Endothelial cell of umbilical vein (primary cell): Measurements from ENCODE around the gene SLC18A3. TPM values are rescaled to one million over a fixed set of nuclear protein-coding genes. Genes with fewer than 3 reads are reported as not detected.

Source experiments
- BruUV-seq: library from RNA; stranded (reverse); fragments of 400-500 nt; replicated peaks from 2 replicates; lab custom pipeline; 2021; lab: Mats Ljungman, UMichigan
- CTCF ChIA-PET: fragments of 300-600, 350-600 bp; sonication (Branson Sonifier 250); formaldehyde crosslinking; loops from one replicate; lab custom pipeline; 2021; ENCODE audit warnings: antibody characterized with exemption, inconsistent platforms; lab: Charles Lee
- POLR2A ChIA-PET: fragments of 300-600, 350-600 bp; sonication (Branson Sonifier 250); formaldehyde crosslinking; loops from one replicate; lab custom pipeline; 2021; ENCODE audit warnings: antibody characterized with exemption, inconsistent platforms; lab: Charles Lee
- DNase-seq: peaks from one replicate; pipeline ENCODE4 v3.0.0-alpha.2; 2011; ENCODE audit warnings: low read depth, low spot score
- FAIRE-seq: peaks from 2 replicates; lab custom pipeline; 2011; peaks lifted over from hg19 to GRCh38; lab: Jason Lieb, UNC
- H2AFZ ChIP-seq: 2 replicates; pipeline ENCODE4 v1.6.0; 2012; ENCODE audit warnings: low read depth, low read length, control low read depth, inconsistent platforms
- H3K27ac ChIP-seq: 2 replicates; pipeline ENCODE4 v1.5.1; 2011; ENCODE audit warnings: low read depth, mild to moderate bottlenecking, control low read depth, low read length, moderate library complexity; ENCODE audit not compliant: insufficient read depth
- H3K27me3 ChIP-seq, 2 experiments: 2 replicates each; pipeline versions ENCODE4 v1.6.0 to v1.6.1; 2011; ENCODE audit warnings: low read length in 2 of 2, mixed read lengths in 1 of 2; ENCODE audit not compliant: control insufficient read depth in 2 of 2, insufficient read depth in 2 of 2
- H3K36me3 ChIP-seq, 2 experiments: 2 replicates in 1 of 2; 3 replicates in 1 of 2; pipeline ENCODE4 v1.5.1; 2011; ENCODE audit warnings: low read length in 2 of 2, mild to moderate bottlenecking in 1 of 2, moderate library complexity in 1 of 2; ENCODE audit not compliant: control insufficient read depth in 2 of 2, insufficient read depth in 2 of 2; ENCODE audit errors: extremely low read depth in 1 of 2
- H3K4me1 ChIP-seq: 3 replicates; pipeline ENCODE4 v1.5.1; 2011; ENCODE audit warnings: mild to moderate bottlenecking, low read length; ENCODE audit not compliant: control insufficient read depth, insufficient read depth; ENCODE audit errors: extremely low read depth
- H3K4me2 ChIP-seq: 2 replicates; pipeline ENCODE4 v1.6.1; 2011; ENCODE audit warnings: low read length, control low read depth, mixed read lengths; ENCODE audit not compliant: insufficient read depth
- H3K4me3 ChIP-seq, 3 experiments: fragments of 200-600 bp in 1 of 3; sonication (generic), shearing (Covaris generic) in 1 of 3; replicated peaks in 1 of 3; 2 replicates each; pipeline ENCODE4 v1.5.1; 2011 to 2016; ENCODE audit warnings: control low read depth in 3 of 3, low read length in 3 of 3, mild to moderate bottlenecking in 2 of 3, inconsistent platforms in 1 of 3, low read depth in 1 of 3, moderate library complexity in 1 of 3; ENCODE audit not compliant: insufficient read depth in 1 of 3
- H3K79me2 ChIP-seq: 2 replicates; pipeline ENCODE4 v1.6.0; 2012; ENCODE audit warnings: low read length, inconsistent platforms; ENCODE audit not compliant: control insufficient read depth, insufficient read depth
- H3K9ac ChIP-seq: replicated peaks from 2 replicates; pipeline ENCODE3; 2011; ENCODE audit warnings: low read length, control low read depth; ENCODE audit not compliant: insufficient read depth; ENCODE audit errors: extremely low read depth
- H3K9me1 ChIP-seq: replicated peaks from 3 replicates; pipeline ENCODE4 v1.6.0; 2011; ENCODE audit warnings: mild to moderate bottlenecking, low read length; ENCODE audit not compliant: control insufficient read depth, insufficient read depth; ENCODE audit errors: extremely low read depth
- H3K9me3 ChIP-seq: replicated peaks from 2 replicates; pipeline ENCODE4 v1.5.1; 2012; ENCODE audit warnings: low read length, inconsistent platforms; ENCODE audit not compliant: control insufficient read depth, insufficient read depth
- H4K20me1 ChIP-seq: replicated peaks from 2 replicates; pipeline ENCODE3; 2011; ENCODE audit warnings: mild to moderate bottlenecking, low read length; ENCODE audit not compliant: control insufficient read depth, insufficient read depth; ENCODE audit errors: extremely low read depth
- EZH2 ChIP-seq: IDR thresholded peaks from 2 replicates; pipeline ENCODE4 v1.6.1; 2012; ENCODE audit warnings: borderline replicate concordance, low read depth, mild to moderate bottlenecking, moderate library complexity, low read length, inconsistent platforms; ENCODE audit not compliant: severe bottlenecking
- FOS ChIP-seq: IDR thresholded peaks from 2 replicates; pipeline ENCODE4 v1.6.1; 2011; ENCODE audit warnings: mild to moderate bottlenecking, low read length, moderate library complexity, borderline replicate concordance; ENCODE audit not compliant: insufficient read depth
- GATA2 ChIP-seq: IDR thresholded peaks from 2 replicates; pipeline ENCODE4 v1.7.0; 2011; ENCODE audit warnings: low read depth, mild to moderate bottlenecking, moderate library complexity, mixed read lengths, low read length; ENCODE audit not compliant: insufficient read length, insufficient read depth
- JUN ChIP-seq: IDR thresholded peaks from 2 replicates; pipeline ENCODE4 v1.6.1; 2011; ENCODE audit warnings: borderline replicate concordance, low read depth; ENCODE audit not compliant: insufficient read length, insufficient read depth
- MYC ChIP-seq: IDR thresholded peaks from one replicate; pipeline ENCODE4 v1.6.1; 2011; ENCODE audit warnings: mild to moderate bottlenecking, low read depth, low read length
- POLR2A ChIP-seq: IDR thresholded peaks from 2 replicates; pipeline ENCODE4 v1.6.1; 2012; ENCODE audit warnings: low read depth, mild to moderate bottlenecking, control low read depth, low read length
- POLR2AphosphoS5 ChIP-seq: IDR thresholded peaks from 2 replicates; pipeline ENCODE4 v1.6.1; 2012; ENCODE audit warnings: low read depth, mild to moderate bottlenecking, control low read depth, low read length, moderate library complexity; ENCODE audit not compliant: insufficient read depth
- dilution Hi-C: fragments of 300-500 bp; cut with MboI; formaldehyde crosslinking; loops from one replicate; pipeline ENCODE4 v1.15.0; 2019; ENCODE audit warnings: low sequenced_read_pairs; ENCODE audit not compliant: extremely low pct_ligation_motif_present
- intact Hi-C: fragments of 100-400 bp; cut with micrococcal nuclease; formaldehyde crosslinking; loops from one replicate; pipeline ENCODE4 v1.10.0; 2022
- polyA plus RNA-seq, 4 experiments: library from polyadenylated mRNA; depleted of rRNA in 3 of 4; stranded (reverse) in 3 of 4; unstranded in 1 of 4; fragments of >200 nt; gene quantifications; 2 replicates each; pipeline versions ENCODE4 v1.2.1 to v1.2.3, GENCODE V29; 2011 to 2012; ENCODE audit warnings: missing spikeins in 1 of 4
- total RNA-seq: library from RNA; stranded (reverse); gene quantifications from 2 replicates; pipeline ENCODE4 v1.2.3, GENCODE V29; 2021
- TF ChIP-seq, protein P1 (sequence below): IDR thresholded peaks from 2 replicates; pipeline ENCODE4 v1.6.1; 2011; ENCODE audit not compliant: insufficient read depth, insufficient read length
- TF ChIP-seq, protein P2 (sequence below), 2 donors: IDR thresholded peaks; 1 replicate in 1 of 2; 2 replicates in 1 of 2; pipeline ENCODE4 v1.5.1; 2011; ENCODE audit warnings: low read length in 2 of 2, mild to moderate bottlenecking in 2 of 2, moderate library complexity in 2 of 2, control low read depth in 1 of 2, inconsistent platforms in 1 of 2, low read depth in 1 of 2; ENCODE audit not compliant: insufficient read depth in 1 of 2; ENCODE audit errors: extremely low read depth in 1 of 2

The SLC18A3 gene
- total and polyA plus RNA-seq, 2 donors (not counting 3 experiments of a cell fraction or from before 2014, with no cell fraction given), result not detected

DNA sequence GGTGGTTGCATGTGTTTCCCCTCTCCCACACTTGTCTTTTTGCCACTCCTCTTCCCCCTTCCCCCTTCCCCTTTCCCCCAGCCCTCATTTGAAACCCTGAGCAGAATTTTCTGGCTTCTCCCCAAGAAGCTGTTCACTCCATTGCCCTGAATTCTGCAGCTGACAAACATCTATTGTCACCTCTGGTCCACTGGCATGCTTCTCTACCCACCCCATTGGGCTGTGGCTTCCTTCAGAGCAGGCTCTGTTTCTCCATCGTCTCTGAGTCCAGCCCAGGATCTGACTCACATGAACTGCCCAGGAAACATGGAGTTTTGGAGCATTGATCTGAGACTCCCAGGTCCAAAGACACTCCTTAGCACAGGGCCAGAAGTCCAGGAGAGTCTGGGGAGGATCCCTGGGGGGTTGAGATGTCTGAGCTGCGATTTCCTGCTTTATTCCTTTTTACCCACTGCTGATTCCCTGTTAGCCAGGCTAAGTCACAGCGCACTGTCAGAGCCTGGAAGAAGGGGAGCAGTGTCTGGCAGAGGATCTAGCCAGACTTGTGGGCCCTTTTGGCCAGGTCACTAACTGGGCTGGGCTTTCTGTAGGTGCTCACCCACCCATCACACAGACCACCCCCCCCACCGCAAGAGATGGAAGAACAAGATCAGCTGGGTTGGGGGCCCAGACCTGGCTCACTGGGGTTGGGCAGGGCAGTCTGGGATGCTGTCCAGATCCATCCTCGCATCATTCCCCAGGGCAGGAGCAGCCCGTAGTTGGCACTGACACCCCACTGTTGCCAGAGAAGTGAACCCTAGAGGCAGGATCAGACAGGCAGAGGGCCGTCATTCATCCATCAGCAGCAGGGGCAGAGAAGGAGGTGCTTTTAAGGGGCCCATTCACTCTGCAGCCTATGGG, 7.3 kb downstream of the SLC18A3 start:
- no TSS peak for BruUV-seq
- no peaks in the 10 kb centered on the region for H3K9me3 ChIP-seq
- no peak for FAIRE-seq
- POLR2A ChIA-PET, result no interaction called here
- no peaks in the 10 kb centered on the region for H3K9me1 ChIP-seq
- H4K20me1 ChIP-seq, result no peaks in the 10 kb centered on the region
- no peak overlapping the region for H3K27ac ChIP-seq
- H2AFZ ChIP-seq, result no peak overlapping the region
- no peak overlapping the region for H3K4me2 ChIP-seq
- H3K36me3 ChIP-seq, result no peaks in the 10 kb centered on the region
- no peaks in the 10 kb centered on the region for H3K79me2 ChIP-seq
- dilution Hi-C loops (no loop called here), intact Hi-C loops (no loop called here)
- H3K9ac ChIP-seq, result no peak overlapping the region
- H3K4me1 ChIP-seq, result no peaks in the 10 kb centered on the region
- DNase-seq, result no peak
- H3K27me3 ChIP-seq, result peaks cover 38 to 41% of the 10 kb centered on the region in 2 experiments
- H3K4me3 ChIP-seq, result no peak overlapping the region
- CTCF ChIA-PET, result interaction anchor here (1.1 kb wide), 1 partner anchor 24 kb away, joined by 3 read pairs; no protein-coding TSS in a partner anchor
- TF ChIP-seq FOS (no peak), JUN (no peak), POLR2AphosphoS5 (no peak), GATA2 (no peak), EZH2 (no peak), MYC (no peak), POLR2A (no peak)
- TF ChIP-seq, protein P1, sequence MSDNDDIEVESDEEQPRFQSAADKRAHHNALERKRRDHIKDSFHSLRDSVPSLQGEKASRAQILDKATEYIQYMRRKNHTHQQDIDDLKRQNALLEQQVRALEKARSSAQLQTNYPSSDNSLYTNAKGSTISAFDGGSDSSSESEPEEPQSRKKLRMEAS, result no peak
- TF ChIP-seq, protein P2, sequence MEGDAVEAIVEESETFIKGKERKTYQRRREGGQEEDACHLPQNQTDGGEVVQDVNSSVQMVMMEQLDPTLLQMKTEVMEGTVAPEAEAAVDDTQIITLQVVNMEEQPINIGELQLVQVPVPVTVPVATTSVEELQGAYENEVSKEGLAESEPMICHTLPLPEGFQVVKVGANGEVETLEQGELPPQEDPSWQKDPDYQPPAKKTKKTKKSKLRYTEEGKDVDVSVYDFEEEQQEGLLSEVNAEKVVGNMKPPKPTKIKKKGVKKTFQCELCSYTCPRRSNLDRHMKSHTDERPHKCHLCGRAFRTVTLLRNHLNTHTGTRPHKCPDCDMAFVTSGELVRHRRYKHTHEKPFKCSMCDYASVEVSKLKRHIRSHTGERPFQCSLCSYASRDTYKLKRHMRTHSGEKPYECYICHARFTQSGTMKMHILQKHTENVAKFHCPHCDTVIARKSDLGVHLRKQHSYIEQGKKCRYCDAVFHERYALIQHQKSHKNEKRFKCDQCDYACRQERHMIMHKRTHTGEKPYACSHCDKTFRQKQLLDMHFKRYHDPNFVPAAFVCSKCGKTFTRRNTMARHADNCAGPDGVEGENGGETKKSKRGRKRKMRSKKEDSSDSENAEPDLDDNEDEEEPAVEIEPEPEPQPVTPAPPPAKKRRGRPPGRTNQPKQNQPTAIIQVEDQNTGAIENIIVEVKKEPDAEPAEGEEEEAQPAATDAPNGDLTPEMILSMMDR (IDR thresholded peaks at IDR 0.05; ENCODE audit: extremely low read depth in 1 of 2, insufficient read depth in 1 of 2, low read depth in 1 of 2, low read length in 2 of 2), result no peak
